CD4-positive, alpha-beta T cell treated with Interleukin-10 for 1 hour (primary cell): ENCODE measurements around the gene NEB.
"Not testable (repeated sequence)": the region's sequence is repeated elsewhere in the genome, so short reads cannot be mapped to it uniquely, and the experiment has no call there.

Experiments used
- DNase-seq: peaks from one replicate; pipeline ENCODE4 v3.0.0-alpha.2; 2020

NEB gene

GRCh38 chr2:151646512-151646911, 87.8 kb downstream of the NEB start:
- DNase-seq, result not testable (repeated sequence)

GRCh38 chr2:151644580-151644979, 89.7 kb downstream of the NEB start:
- DNase-seq, result no peak

- not testable (repeated sequence) for DNase-seq
Observed at GRCh38 chr2:151641895-151642294, 92.4 kb downstream of the NEB start.

DNA sequence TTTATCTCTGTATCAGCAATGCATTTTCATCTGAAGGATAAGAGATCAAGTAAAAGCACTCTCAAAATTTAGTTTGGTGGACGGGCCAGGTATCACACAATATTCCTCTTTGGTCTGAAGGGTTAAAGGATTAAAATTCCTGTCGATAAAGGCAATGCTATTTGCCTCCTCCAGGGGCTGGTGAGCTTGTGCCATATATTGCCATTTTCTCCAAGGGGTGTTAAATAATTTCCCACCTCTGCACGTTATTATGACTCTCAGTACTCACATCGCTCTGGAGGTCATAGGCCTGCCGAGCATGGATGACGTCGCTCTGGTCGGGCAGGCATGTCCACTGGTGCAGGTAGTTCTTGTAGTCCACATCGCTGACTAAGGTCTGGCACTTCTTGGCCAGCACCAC, 94.2 kb downstream of the NEB start:
- DNase-seq, result no peak

GRCh38 chr2:151638990-151639389, 95.3 kb downstream of the NEB start:
- DNase-seq, result no peak

DNA sequence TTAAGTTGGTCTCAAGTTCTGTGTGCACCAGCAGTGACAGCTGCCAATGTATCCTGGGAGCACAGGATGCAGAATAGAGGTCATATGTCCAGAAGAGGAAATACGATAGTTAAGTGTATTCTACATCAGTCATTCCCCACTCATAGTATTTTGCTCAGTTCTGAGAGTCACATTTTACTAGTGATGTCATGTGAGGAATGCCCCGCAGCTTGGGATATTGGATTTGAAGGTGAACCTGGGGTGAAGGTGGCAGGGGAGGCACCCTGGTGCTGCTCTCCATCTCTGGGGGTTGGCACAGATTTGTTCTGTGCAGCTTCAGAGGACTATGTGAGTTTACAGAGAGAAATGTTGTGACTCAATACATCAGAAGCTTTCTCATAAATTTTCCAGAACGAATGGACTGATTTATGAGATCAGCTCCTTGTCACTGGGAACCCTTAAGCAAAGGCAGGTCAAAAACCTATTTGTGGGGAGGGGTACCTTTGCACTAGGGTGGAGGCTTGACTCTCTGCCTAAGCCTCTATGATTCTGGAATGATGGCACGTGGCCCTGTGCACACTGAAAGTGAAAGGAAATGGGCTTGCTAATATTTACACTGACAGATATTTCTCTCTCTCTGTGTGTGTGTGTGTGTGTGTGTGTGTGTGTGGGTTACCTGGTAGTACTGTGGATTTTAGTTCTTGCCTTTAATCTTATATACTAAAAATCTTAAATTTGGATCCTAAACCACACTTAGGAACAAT, 95.9 kb downstream of the NEB start:
- peak; percentile 72 for DNase-seq

- DNase-seq, result peak; percentile 76
Observed at GRCh38 chr2:151637271-151637781, 97.0 kb downstream of the NEB start.

DNA sequence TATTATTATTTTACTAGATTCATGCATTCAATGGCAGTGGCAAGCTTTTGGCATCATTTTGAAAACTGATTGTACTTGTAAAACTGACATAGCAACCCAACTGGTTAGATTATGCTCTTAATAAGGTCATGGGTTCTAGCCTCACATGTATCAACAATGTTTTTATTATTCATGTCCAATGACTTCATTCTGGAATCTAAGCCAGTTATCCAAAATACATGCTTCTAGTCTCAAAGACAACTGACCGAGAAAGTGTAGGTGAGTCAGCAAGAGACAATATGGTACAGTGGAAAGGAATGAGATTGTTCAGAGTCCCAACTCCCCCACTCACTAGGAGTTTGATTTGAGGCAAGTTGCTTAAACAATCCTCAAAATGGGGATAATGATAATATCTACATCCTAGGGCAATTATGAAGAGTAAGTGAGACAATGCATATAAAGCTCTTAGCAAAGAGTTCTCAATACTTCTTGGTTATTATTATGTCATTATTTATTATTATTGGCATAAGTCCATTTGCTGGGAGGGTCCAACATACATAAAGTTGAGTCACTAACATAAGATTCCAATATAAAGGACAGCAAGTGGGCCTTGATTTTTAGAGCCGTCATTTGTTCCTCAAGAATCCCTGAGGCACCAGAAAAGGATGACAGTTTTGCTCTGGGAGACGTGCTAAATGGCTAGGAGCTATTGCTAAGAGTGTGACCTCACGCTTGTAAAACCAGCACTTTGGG, 99.4 kb downstream of the NEB start:
- DNase-seq, result no peak

DNA sequence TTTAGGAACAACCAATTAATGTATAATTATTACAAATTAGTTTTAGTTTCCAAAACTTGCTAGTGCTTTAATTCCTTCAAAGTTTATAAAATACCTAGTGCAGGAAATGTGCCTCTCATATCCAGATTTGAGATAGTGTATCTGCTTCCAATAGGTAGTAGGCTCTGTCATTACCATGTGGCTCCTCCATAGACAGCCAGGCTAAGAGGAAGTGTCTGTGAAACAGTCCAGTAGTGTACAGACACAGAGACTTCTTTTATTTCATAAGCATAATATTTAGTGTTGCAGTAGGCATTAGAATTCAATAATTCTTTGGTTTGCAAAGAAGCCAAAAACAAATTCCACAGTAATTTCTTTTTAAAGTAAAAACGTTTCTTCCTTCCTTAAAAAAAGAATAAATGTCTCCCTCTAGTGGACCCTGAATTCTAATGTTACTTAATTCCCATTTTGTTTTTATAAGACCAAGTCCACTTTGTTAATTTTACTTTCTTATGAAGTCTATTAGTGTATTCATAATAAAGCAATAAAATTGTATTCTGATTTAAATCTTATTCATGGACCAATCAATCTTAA, 101.2 kb downstream of the NEB start:
- DNase-seq, result peak; percentile 14

GRCh38 chr2:151630372-151630771, 103.9 kb downstream of the NEB start:
- DNase-seq, result no peak

GRCh38 chr2:151627353-151627752, 106.9 kb downstream of the NEB start:
- DNase-seq, result no peak

- no peak for DNase-seq
Observed at GRCh38 chr2:151624271-151624670, 110.0 kb downstream of the NEB start.

DNA sequence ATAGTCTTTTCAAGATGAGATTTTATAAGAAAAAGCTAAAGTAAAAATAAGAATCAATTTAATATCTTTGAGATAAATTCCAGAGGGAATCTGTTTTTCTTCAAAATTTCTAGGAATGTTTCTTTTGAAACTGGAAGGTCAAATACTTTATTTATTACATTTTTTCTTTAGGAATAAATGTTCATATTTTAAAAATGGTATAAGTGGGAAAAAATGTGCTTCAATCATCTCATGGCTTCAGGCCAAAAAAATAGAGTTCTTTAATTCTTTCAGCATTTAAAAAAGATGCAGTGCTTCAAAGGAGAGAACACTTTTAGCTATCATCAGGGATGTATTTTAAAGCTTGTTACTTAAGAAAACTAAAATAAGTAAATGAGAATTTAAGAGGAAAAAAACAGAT, 110.6 kb downstream of the NEB start:
- no peak for DNase-seq

GRCh38 chr2:151620761-151621160, 113.5 kb downstream of the NEB start:
- DNase-seq, result no peak

GRCh38 chr2:151619337-151619989, 114.8 kb downstream of the NEB start:
- DNase-seq, result no peak

- DNase-seq, result no peak
Observed at GRCh38 chr2:151616760-151617339, 117.4 kb downstream of the NEB start.

- no peak for DNase-seq
Observed at GRCh38 chr2:151614606-151615306, 119.5 kb downstream of the NEB start.

- no peak for DNase-seq
Observed at GRCh38 chr2:151614159-151614558, 120.1 kb downstream of the NEB start.

DNA sequence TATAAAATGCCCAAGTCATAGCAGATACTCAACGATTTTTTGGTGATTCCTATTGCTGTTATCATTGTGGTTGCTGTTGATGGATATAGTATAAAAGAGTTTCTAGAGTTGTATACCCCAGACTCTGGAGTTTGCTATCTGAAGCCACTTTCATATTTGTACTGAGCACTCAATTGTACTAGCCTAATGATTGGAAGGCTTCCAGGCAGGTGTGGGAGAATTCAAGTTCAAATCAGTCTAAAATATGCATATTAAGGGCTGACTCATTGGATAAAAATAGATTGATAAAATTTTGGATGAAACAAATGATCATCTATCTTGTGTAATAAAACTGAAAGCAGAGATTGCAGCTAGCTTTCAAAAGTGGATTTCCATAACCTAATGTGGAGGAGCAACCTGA, 122.9 kb downstream of the NEB start:
- no peak for DNase-seq

- no peak for DNase-seq
Observed at GRCh38 chr2:151610310-151610709, 124.0 kb downstream of the NEB start.

DNA sequence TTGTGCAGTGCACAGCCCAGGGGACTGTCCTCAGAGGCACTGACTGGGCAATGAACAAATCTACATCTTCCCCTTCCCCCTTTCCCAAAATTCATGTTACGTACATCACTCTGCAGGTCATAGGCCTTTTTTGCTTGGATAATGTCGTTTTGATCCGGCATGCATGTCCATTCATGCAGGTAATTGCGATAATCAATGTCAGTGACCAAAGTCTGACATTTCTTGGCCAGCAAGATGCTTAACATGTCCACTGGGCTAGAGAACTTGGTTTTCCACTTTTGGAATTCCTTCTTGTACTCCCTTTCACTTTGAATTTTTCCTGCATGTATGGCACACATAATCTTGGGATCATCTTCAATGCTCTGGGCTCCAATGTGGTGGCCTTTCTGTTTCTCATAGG, 124.6 kb downstream of the NEB start:
- no peak for DNase-seq
